ES-I3 (cell line): ENCODE measurements around the gene ETNPPL.

Source experiments
- H3K36me3 ChIP-seq: 2 replicates; pipeline ENCODE4 v1.6.1; 2013; ENCODE audit warnings: mild to moderate bottlenecking, low read length, control low read depth, moderate library complexity; ENCODE audit not compliant: insufficient read depth
- H3K4me1 ChIP-seq: 2 replicates; pipeline ENCODE4 v1.6.1; 2013; ENCODE audit warnings: mild to moderate bottlenecking, control low read depth, low read length; ENCODE audit not compliant: insufficient read depth
- H3K9ac ChIP-seq: 2 replicates; pipeline ENCODE4 v1.6.1; 2013; ENCODE audit warnings: low read depth, mild to moderate bottlenecking, low read length, moderate library complexity
- H3K9me3 ChIP-seq: 2 replicates; pipeline ENCODE4 v1.6.1; 2013; ENCODE audit warnings: mild to moderate bottlenecking, low read length, moderate library complexity; ENCODE audit not compliant: control insufficient read depth, insufficient read depth

Gene ETNPPL

GRCh38 chr4:108762559-108763225 lies at the start of gene ETNPPL:
ETNPPL (minus strand) TSS chr4:108763053; CDS start chr4:108762898, 155 bp downstream.
- Histone ChIP-seq H3K4me1 (no peaks in the 10 kb centered on the region), H3K9ac (peak within 1 kb of the TSS; percentile 71), H3K9me3 (no peaks in the 10 kb centered on the region), H3K36me3 (no peaks in the 10 kb centered on the region)

GRCh38 chr4:108811486-108811885 lies 48.6 kb upstream of the ETNPPL start:
- Histone ChIP-seq H3K9me3 (no peaks in the 10 kb centered on the region), H3K36me3 (no peaks in the 10 kb centered on the region), H3K9ac (no peak overlapping the region), H3K4me1 (no peaks in the 10 kb centered on the region)

- H3K9me3 ChIP-seq, result no peaks in the 10 kb centered on the region
- no peaks in the 10 kb centered on the region for H3K4me1 ChIP-seq
- no peak overlapping the region for H3K9ac ChIP-seq
- no peaks in the 10 kb centered on the region for H3K36me3 ChIP-seq
Observed at GRCh38 chr4:108810087-108810486, 47.2 kb upstream of the ETNPPL start.

- Histone ChIP-seq H3K36me3 (no peaks in the 10 kb centered on the region), H3K4me1 (peaks cover 3% of the 10 kb centered on the region; the same call in 1 of the 2 replicates), H3K9ac (no peak overlapping the region), H3K9me3 (no peaks in the 10 kb centered on the region)
Observed at GRCh38 chr4:108804648-108805273, 41.9 kb upstream of the ETNPPL start.

GRCh38 chr4:108799306-108799705 lies 36.5 kb upstream of the ETNPPL start:
- Histone ChIP-seq H3K4me1 (peaks cover 3% of the 10 kb centered on the region; the same call in 1 of the 2 replicates), H3K9ac (no peak overlapping the region), H3K36me3 (no peaks in the 10 kb centered on the region), H3K9me3 (no peaks in the 10 kb centered on the region)

GRCh38 chr4:108796173-108796572 lies 33.3 kb upstream of the ETNPPL start:
- Histone ChIP-seq H3K36me3 (no peaks in the 10 kb centered on the region), H3K4me1 (no peaks in the 10 kb centered on the region), H3K9ac (no peak overlapping the region), H3K9me3 (no peaks in the 10 kb centered on the region)

GRCh38 chr4:108795733-108796132 lies 32.9 kb upstream of the ETNPPL start:
- Histone ChIP-seq H3K36me3 (no peaks in the 10 kb centered on the region), H3K9me3 (no peaks in the 10 kb centered on the region), H3K4me1 (no peaks in the 10 kb centered on the region), H3K9ac (no peak overlapping the region)

GRCh38 chr4:108794136-108794535 lies 31.3 kb upstream of the ETNPPL start:
- Histone ChIP-seq H3K4me1 (no peaks in the 10 kb centered on the region), H3K36me3 (no peaks in the 10 kb centered on the region), H3K9me3 (no peaks in the 10 kb centered on the region), H3K9ac (no peak overlapping the region)

- H3K4me1 ChIP-seq, result no peaks in the 10 kb centered on the region
- no peaks in the 10 kb centered on the region for H3K9me3 ChIP-seq
- H3K9ac ChIP-seq, result no peak overlapping the region
- no peaks in the 10 kb centered on the region for H3K36me3 ChIP-seq
Observed at GRCh38 chr4:108793415-108793814, 30.6 kb upstream of the ETNPPL start.

- Histone ChIP-seq H3K36me3 (no peaks in the 10 kb centered on the region), H3K4me1 (peaks cover 8% of the 10 kb centered on the region), H3K9me3 (no peaks in the 10 kb centered on the region), H3K9ac (no peak overlapping the region)
Observed at GRCh38 chr4:108788731-108789130, 25.9 kb upstream of the ETNPPL start.

GRCh38 chr4:108787724-108788123 lies 24.9 kb upstream of the ETNPPL start:
- Histone ChIP-seq H3K36me3 (no peaks in the 10 kb centered on the region), H3K4me1 (peaks cover 8% of the 10 kb centered on the region), H3K9me3 (no peaks in the 10 kb centered on the region), H3K9ac (no peak overlapping the region)

GRCh38 chr4:108787106-108787505 lies 24.3 kb upstream of the ETNPPL start:
- H3K9ac ChIP-seq, result no peak overlapping the region
- peaks cover 8% of the 10 kb centered on the region for H3K4me1 ChIP-seq
- no peaks in the 10 kb centered on the region for H3K9me3 ChIP-seq
- H3K36me3 ChIP-seq, result no peaks in the 10 kb centered on the region

- Histone ChIP-seq H3K9me3 (no peaks in the 10 kb centered on the region), H3K36me3 (no peaks in the 10 kb centered on the region), H3K4me1 (peaks cover 8% of the 10 kb centered on the region), H3K9ac (no peak overlapping the region)
Observed at GRCh38 chr4:108786351-108786750, 23.5 kb upstream of the ETNPPL start.

- Histone ChIP-seq H3K9me3 (no peaks in the 10 kb centered on the region), H3K9ac (no peak overlapping the region), H3K4me1 (peaks cover 8% of the 10 kb centered on the region), H3K36me3 (no peaks in the 10 kb centered on the region)
Observed at GRCh38 chr4:108783665-108784463, 21.0 kb upstream of the ETNPPL start.

- Histone ChIP-seq H3K9me3 (no peaks in the 10 kb centered on the region), H3K36me3 (no peaks in the 10 kb centered on the region), H3K4me1 (no peaks in the 10 kb centered on the region), H3K9ac (no peak overlapping the region)
Observed at GRCh38 chr4:108779958-108780357, 17.1 kb upstream of the ETNPPL start.
